NCI-H345 treated with DMSO at 0.1 percent for 48 hours (cell line): ENCODE results near the gene SHLD1.

Experiments
- DNase-seq: peaks from one replicate; lab custom pipeline; 2025; ENCODE audit not compliant: unreplicated experiment; lab: John Stamatoyannopoulos, UW

SHLD1 gene

GRCh38 chr20:5845681-5846615 is 95.7 kb downstream of the SHLD1 start:
- DNase-seq, result no peak

- no peak for DNase-seq
These were observed 98.7 kb downstream of the SHLD1 start for GRCh38 chr20:5848711-5849505.

GRCh38 chr20:5855939-5856338 is 105.7 kb downstream of the SHLD1 start:
- no peak for DNase-seq

GRCh38 chr20:5859608-5860007 is 109.4 kb downstream of the SHLD1 start:
- DNase-seq, result no peak

GRCh38 chr20:5862703-5863039 is 112.5 kb downstream of the SHLD1 start:
- no peak for DNase-seq

- DNase-seq, result no peak
These were observed 113.0 kb downstream of the SHLD1 start for GRCh38 chr20:5863040-5863833.

- DNase-seq, result no peak
These were observed 114.2 kb downstream of the SHLD1 start for GRCh38 chr20:5864428-5864827.

GRCh38 chr20:5864873-5865587 is 114.8 kb downstream of the SHLD1 start:
- no peak for DNase-seq

GRCh38 chr20:5865604-5866003 is 115.4 kb downstream of the SHLD1 start:
- no peak for DNase-seq

GRCh38 chr20:5870568-5870981 is 120.4 kb downstream of the SHLD1 start:
- no peak for DNase-seq

- DNase-seq, result no peak
These were observed 121.5 kb downstream of the SHLD1 start for GRCh38 chr20:5871459-5872410.

GRCh38 chr20:5877128-5877527 is 126.9 kb downstream of the SHLD1 start:
- no peak for DNase-seq

- no peak for DNase-seq
These were observed 130.1 kb downstream of the SHLD1 start for GRCh38 chr20:5880326-5880725.

- no peak for DNase-seq
These were observed 131.5 kb downstream of the SHLD1 start for GRCh38 chr20:5881703-5882102.

- DNase-seq, result no peak
These were observed 132.0 kb downstream of the SHLD1 start for GRCh38 chr20:5882166-5882565.

- no peak for DNase-seq
These were observed 134.5 kb downstream of the SHLD1 start for GRCh38 chr20:5884465-5885335.

GRCh38 chr20:5885866-5886265 is 135.7 kb downstream of the SHLD1 start:
- no peak for DNase-seq

- DNase-seq, result no peak
These were observed 136.6 kb downstream of the SHLD1 start for GRCh38 chr20:5886788-5887187.

GRCh38 chr20:5887386-5887785 is 137.2 kb downstream of the SHLD1 start:
- no peak for DNase-seq
